GM19438 (cell line): Measurements from ENCODE around the gene CIDEB.
A peak's percentile ranks its signal among the peaks of the same experiment; 100 is the strongest.
"Not testable (repeated sequence)": the region's sequence is repeated elsewhere in the genome, so short reads cannot be mapped to it uniquely, and the experiment has no call there.

ENCODE experiments used
- ATAC-seq: cut with Tn5 transposase; IDR thresholded peaks from one replicate; pipeline ENCODE4 v1.9.1; 2021; ENCODE audit warnings: low read depth; ENCODE audit not compliant: unreplicated experiment

The CIDEB gene

GRCh38 chr14:24307575-24308341 lies at the start of gene CIDEB:
Gene CIDEB, minus strand, starts transcription at chr14:24307977. Its CDS starts 119 bp downstream, at chr14:24307858.
- no peak for ATAC-seq

- ATAC-seq, result no peak
These were observed 48.4 kb upstream of the CIDEB start for GRCh38 chr14:24356208-24356607.

- ATAC-seq, result no peak
These were observed 47.2 kb upstream of the CIDEB start for GRCh38 chr14:24355009-24355408.

- not testable (repeated sequence) for ATAC-seq
These were observed 46.7 kb upstream of the CIDEB start for GRCh38 chr14:24354482-24354825.

GRCh38 chr14:24353559-24354481 lies 46.0 kb upstream of the CIDEB start:
- ATAC-seq, result no peak

GRCh38 chr14:24351517-24351916 lies 43.7 kb upstream of the CIDEB start:
- ATAC-seq, result no peak

GRCh38 chr14:24349742-24350141 lies 42.0 kb upstream of the CIDEB start:
- ATAC-seq, result no peak

- no peak for ATAC-seq
These were observed 40.4 kb upstream of the CIDEB start for GRCh38 chr14:24348186-24348585.

- no peak for ATAC-seq
These were observed 39.4 kb upstream of the CIDEB start for GRCh38 chr14:24347134-24347533.

GRCh38 chr14:24343795-24344660 lies 36.3 kb upstream of the CIDEB start:
- ATAC-seq, result no peak

GRCh38 chr14:24342889-24343288 lies 35.1 kb upstream of the CIDEB start:
- no peak for ATAC-seq

GRCh38 chr14:24340606-24341005 lies 32.8 kb upstream of the CIDEB start:
- no peak for ATAC-seq

- peak; percentile 96 for ATAC-seq
These were observed 31.7 kb upstream of the CIDEB start, which contains the start of gene RIPK3 for GRCh38 chr14:24339284-24340151. Gene RIPK3, minus strand, starts transcription at chr14:24339991. Its CDS starts 165 bp downstream, at chr14:24339826.

GRCh38 chr14:24338843-24339242 lies 31.1 kb upstream of the CIDEB start:
- no peak for ATAC-seq

- no peak for ATAC-seq
These were observed 30.0 kb upstream of the CIDEB start for GRCh38 chr14:24337824-24338175.

- ATAC-seq, result no peak
These were observed 29.5 kb upstream of the CIDEB start for GRCh38 chr14:24337144-24337823.

GRCh38 chr14:24335461-24336171 lies 27.8 kb upstream of the CIDEB start:
- no peak for ATAC-seq

- ATAC-seq, result no peak
These were observed 26.9 kb upstream of the CIDEB start, which contains the start of gene ADCY4 for GRCh38 chr14:24334431-24335291. Gene ADCY4, minus strand, starts transcription at chr14:24335071. Its CDS starts 419 bp downstream, at chr14:24334652.
